H1 (cell line): ENCODE results near the gene DMRT1. TPM values are rescaled to one million over a fixed set of nuclear protein-coding genes. Genes with fewer than 3 reads are reported as not detected.

Source experiments
- HDAC6 ChIP-seq: IDR thresholded peaks from one replicate; pipeline ENCODE4 v1.7.1; 2012; ENCODE audit warnings: low read depth, mild to moderate bottlenecking, inconsistent platforms, low read length, moderate library complexity
- NANOG ChIP-seq: IDR thresholded peaks from 2 replicates; pipeline ENCODE4 v1.6.1; 2011; ENCODE audit warnings: low read length, low read depth, mild to moderate bottlenecking, inconsistent platforms; ENCODE audit not compliant: insufficient read depth, poor library complexity, severe bottlenecking
- polyA plus RNA-seq, 7 experiments: library from polyadenylated mRNA; depleted of rRNA in 3 of 7; stranded (reverse) in 5 of 7; unstranded in 2 of 7; fragments of >200 nt in 5 of 7; fragments of 200-250 nt in 2 of 7; gene quantifications; 1 replicate in 5 of 7; 2 replicates in 1 of 7; 4 replicates in 1 of 7; pipeline versions ENCODE4 v1.2.1 to v1.2.3, GENCODE V29; 2011 to 2013; ENCODE audit warnings: missing spikeins in 2 of 7, mixed read lengths in 2 of 7
- total RNA-seq: library from RNA; stranded (reverse); fragmentation: NEBNext Ultra II Directional; extraction: Animal tissue kit (Norgen Biotek cat#: 25700); gene quantifications from 2 replicates; pipeline ENCODE4 v1.2.1, GENCODE V29; 2021
- TF ChIP-seq, protein P1 (sequence below): fragments of 300-600 bp; sonication (generic); IDR thresholded peaks from 2 replicates; pipeline ENCODE4 v1.7.1; 2012; ENCODE audit warnings: low read length, moderate library complexity, mild to moderate bottlenecking, inconsistent platforms; ENCODE audit not compliant: insufficient replicate concordance

DMRT1 gene
- total and polyA plus RNA-seq, 2 of the 8 experiments (the other 6 are each of a cell fraction or from before 2014, with no cell fraction given): 0.15 TPM; not detected in 1

DNA sequence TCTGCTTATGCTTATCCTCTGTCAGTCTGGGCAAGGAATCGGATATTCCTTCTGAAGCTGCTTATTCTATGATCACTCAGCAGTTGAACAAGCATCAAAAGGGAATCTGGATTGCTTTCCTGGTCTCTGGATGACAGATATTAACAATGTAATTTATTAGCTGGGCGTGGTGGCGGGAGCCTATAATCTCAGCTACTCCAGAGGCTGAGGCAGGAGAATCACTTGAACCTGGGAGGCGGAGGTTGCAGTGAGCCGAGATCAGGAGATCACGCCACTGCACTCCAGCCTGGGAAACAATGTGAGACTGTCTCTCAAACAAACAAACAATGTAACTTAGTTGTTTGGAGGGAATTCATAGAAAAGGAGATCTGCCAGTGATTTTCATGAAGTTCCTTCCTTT is 45.4 kb downstream of the DMRT1 start (continued):
- TF ChIP-seq, protein P1, sequence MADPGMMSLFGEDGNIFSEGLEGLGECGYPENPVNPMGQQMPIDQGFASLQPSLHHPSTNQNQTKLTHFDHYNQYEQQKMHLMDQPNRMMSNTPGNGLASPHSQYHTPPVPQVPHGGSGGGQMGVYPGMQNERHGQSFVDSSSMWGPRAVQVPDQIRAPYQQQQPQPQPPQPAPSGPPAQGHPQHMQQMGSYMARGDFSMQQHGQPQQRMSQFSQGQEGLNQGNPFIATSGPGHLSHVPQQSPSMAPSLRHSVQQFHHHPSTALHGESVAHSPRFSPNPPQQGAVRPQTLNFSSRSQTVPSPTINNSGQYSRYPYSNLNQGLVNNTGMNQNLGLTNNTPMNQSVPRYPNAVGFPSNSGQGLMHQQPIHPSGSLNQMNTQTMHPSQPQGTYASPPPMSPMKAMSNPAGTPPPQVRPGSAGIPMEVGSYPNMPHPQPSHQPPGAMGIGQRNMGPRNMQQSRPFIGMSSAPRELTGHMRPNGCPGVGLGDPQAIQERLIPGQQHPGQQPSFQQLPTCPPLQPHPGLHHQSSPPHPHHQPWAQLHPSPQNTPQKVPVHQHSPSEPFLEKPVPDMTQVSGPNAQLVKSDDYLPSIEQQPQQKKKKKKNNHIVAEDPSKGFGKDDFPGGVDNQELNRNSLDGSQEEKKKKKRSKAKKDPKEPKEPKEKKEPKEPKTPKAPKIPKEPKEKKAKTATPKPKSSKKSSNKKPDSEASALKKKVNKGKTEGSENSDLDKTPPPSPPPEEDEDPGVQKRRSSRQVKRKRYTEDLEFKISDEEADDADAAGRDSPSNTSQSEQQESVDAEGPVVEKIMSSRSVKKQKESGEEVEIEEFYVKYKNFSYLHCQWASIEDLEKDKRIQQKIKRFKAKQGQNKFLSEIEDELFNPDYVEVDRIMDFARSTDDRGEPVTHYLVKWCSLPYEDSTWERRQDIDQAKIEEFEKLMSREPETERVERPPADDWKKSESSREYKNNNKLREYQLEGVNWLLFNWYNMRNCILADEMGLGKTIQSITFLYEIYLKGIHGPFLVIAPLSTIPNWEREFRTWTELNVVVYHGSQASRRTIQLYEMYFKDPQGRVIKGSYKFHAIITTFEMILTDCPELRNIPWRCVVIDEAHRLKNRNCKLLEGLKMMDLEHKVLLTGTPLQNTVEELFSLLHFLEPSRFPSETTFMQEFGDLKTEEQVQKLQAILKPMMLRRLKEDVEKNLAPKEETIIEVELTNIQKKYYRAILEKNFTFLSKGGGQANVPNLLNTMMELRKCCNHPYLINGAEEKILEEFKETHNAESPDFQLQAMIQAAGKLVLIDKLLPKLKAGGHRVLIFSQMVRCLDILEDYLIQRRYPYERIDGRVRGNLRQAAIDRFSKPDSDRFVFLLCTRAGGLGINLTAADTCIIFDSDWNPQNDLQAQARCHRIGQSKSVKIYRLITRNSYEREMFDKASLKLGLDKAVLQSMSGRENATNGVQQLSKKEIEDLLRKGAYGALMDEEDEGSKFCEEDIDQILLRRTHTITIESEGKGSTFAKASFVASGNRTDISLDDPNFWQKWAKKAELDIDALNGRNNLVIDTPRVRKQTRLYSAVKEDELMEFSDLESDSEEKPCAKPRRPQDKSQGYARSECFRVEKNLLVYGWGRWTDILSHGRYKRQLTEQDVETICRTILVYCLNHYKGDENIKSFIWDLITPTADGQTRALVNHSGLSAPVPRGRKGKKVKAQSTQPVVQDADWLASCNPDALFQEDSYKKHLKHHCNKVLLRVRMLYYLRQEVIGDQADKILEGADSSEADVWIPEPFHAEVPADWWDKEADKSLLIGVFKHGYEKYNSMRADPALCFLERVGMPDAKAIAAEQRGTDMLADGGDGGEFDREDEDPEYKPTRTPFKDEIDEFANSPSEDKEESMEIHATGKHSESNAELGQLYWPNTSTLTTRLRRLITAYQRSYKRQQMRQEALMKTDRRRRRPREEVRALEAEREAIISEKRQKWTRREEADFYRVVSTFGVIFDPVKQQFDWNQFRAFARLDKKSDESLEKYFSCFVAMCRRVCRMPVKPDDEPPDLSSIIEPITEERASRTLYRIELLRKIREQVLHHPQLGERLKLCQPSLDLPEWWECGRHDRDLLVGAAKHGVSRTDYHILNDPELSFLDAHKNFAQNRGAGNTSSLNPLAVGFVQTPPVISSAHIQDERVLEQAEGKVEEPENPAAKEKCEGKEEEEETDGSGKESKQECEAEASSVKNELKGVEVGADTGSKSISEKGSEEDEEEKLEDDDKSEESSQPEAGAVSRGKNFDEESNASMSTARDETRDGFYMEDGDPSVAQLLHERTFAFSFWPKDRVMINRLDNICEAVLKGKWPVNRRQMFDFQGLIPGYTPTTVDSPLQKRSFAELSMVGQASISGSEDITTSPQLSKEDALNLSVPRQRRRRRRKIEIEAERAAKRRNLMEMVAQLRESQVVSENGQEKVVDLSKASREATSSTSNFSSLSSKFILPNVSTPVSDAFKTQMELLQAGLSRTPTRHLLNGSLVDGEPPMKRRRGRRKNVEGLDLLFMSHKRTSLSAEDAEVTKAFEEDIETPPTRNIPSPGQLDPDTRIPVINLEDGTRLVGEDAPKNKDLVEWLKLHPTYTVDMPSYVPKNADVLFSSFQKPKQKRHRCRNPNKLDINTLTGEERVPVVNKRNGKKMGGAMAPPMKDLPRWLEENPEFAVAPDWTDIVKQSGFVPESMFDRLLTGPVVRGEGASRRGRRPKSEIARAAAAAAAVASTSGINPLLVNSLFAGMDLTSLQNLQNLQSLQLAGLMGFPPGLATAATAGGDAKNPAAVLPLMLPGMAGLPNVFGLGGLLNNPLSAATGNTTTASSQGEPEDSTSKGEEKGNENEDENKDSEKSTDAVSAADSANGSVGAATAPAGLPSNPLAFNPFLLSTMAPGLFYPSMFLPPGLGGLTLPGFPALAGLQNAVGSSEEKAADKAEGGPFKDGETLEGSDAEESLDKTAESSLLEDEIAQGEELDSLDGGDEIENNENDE: no peak
- TF ChIP-seq HDAC6: no peak
- no peak for TF ChIP-seq NANOG
